GM18517 (cell line): Measurements from ENCODE around the gene GAK.

ENCODE experiments used
- ATAC-seq: cut with Tn5 transposase; IDR thresholded peaks from one replicate; pipeline ENCODE4 v1.9.1; 2021; ENCODE audit warnings: mild to moderate bottlenecking, moderate library complexity; ENCODE audit not compliant: unreplicated experiment

The GAK gene

DNA sequence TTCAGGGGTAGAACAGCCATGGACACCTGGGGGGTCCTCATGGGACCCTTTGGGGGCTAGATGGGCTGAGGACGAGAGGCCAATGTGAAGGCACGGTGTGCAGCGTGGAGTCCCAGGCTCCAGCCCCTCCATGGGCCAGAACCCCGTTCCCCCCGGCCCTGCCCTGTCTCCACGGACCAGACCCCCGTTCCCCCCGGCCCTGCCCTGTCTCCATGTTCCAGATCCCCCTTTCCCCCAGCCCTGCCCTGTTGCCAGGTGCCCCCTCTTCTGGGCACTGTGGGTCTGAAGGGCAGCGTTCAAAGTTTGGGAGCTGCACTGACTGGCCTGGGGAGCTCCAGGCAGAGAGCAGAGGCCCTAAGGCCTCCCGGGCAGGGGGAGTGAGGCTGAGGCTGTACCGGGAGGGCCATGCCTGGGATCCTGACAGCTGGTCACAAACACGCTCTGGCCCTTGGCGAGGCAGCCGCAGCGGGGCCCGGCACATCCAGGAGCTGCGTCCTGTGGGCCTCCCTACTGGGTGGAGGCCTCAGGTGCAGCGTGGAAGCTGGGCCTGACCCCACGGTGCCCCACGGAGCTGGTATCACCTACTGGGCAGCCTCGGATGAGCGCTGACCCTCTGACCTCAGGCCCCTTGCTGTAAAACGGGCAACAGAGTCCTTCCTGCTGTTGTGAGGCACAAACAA, 32.4 kb upstream of the GAK start:
- ATAC-seq: no peak

DNA sequence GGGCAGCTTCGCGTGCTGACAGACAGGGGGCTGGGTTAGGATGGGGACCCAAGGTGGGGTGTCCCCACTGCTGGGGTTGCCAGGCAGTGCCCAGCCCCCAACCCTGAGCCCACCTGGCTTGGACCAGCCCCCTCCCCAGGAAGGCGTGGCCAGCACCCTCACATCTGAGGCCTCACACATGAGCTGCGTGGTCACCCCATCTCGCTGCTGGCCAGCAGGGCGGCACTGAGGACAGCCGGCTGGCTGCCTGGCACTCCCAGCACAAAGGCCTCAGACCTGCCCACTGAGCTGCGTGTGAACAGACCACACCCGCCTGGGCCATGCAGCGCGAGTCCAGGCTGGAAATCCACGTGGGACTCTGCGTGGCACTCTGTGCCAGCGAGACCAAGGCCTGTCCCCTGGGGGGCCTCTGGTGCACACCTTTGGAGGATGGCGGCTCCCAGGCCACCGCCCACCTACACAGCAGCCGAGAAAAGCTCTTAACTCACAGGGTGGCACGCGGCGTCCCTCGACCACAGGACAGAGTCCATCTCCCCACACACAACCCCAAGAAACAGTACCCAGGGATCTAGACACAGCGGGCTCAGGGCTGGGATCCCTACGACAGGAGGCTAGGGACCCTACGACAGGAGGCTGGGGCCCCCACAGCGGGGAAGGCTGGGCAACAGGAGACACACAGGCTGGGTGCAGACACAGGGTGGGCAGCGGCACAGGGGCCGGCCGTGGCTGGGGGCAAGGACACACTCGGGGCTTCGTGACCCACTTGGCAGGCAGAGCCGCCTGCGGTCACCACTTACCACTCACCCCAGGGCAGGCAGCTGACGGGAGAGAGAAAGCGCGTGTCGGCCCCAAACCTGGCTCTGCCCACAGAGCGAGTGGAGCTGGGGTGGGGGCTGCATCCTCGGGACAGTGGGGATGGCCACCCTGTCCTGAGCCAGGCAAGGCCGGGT, 31.4 kb upstream of the GAK start:
- ATAC-seq: no peak

DNA sequence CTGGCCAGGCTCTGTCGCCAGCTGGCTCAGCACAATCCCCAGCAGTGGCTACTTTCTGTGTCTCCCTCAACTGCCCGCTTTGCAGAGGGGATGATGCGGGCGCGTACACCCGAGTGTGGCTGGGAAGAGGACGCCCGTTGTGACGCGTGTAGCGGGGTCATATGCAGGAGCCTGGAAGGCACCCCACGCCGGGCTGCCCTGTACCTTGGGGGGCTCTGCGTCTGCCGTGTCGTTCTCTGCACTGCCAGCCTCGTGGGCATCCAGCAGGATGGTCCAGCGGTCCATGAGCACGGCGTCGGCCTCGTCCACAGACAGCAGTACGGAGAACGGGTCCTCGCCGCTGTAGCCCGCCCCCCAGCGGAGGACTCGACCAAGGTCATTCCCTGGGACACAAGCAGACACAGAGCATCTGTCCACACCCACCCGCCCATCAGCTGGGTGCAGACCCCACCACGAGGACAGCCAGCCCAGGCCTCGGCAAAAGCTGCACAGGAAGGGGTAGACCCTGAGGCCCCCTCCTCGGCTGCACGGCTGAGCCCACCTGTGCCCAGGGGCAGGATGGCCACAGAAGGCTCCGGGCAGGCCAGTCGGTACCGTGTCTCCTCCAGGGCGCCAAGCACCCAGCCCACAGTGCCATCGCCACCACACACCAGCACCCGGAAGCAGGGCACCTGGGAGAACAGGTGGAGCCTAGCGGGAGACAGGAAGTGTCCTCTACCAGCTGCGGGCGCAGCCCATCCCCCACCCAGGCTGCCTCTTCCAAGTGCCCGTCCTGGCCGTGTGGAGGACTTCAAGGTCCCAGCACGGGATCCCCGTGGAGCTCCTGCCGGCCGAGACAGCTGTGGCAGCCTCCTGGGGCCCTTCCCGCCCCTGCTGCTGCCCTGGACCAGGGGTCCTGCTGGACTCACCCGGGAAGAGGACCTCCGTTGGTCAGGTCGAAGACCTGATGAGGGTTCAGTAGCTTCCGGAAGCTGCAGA, 30.4 kb upstream of the GAK start:
- no peak for ATAC-seq

DNA sequence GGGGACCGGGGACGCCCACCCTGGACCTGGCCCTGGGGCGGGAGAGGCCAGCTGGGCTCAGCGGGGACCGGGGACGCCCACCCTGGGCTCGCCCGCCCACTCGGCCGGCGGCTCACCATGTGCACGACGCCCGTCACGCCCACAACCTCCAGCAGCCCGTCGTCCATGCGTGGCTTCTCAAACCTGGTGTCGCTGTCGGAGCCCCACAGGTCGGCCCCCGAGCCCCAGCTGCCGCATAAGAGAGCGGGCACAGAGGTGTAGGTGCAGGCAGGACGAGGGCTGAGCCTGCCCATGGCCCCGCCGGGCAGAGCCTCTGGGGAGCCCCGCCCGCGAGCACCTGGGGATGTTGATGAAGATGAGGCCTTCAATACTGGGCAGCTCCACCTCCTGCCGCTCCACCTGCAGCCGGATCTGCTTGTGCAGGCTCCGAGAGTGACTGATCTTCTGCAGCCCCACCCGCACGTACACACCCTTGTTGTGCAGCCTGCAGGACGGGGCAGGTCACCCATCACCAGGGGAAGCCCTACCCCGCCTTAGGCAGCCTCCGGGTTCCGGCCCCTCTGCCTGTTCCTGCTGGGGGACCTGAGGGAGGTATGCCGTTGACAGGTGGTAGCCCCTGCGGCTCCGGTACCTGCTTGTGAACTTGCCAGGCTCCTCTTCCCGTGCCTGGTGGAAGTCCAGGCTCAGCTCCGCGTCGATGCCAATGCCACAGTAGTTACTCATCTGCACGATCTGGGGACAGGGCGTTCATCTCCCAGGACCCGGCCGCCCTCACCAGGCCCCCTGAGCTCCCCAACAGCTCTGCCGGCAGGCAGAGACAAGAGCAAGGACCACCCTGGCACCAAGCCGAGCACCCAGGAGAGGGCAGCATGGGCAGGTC, 29.5 kb upstream of the GAK start:
- ATAC-seq: no peak

DNA sequence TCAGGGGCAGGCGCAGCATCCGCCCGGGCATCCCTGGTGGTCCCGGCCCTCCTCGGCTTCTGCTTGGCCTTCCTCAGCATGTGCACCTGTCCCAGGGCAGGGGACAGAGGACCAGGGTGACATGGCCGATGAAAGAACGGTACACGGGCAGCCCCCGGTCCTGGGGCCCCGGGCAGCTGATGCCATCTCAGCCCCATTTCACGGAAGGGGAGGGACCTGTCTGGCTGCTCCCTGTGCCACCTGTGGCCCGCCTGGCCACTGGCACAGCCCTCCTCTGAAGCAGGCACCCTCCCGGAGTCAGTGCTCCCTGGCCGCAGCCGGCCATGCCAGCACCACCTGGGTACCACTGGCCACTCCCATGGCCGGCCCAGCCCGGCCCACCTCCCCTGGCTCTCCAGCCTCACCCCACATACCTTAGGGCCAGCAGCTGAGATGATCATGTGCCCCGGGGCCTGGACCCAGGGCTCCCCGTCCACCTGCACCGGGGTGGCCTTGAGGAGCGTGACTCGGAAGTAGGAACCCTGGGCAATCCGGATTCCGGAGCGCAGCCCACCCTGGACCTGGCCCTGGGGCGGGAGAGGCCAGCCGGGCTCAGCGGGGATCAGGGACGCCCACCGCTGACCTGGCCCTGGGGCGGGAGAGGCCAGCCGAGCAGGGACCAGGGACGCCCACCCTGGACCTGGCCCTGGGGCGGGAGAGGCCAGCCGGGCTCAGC, 28.7 kb upstream of the GAK start:
- no peak for ATAC-seq

DNA sequence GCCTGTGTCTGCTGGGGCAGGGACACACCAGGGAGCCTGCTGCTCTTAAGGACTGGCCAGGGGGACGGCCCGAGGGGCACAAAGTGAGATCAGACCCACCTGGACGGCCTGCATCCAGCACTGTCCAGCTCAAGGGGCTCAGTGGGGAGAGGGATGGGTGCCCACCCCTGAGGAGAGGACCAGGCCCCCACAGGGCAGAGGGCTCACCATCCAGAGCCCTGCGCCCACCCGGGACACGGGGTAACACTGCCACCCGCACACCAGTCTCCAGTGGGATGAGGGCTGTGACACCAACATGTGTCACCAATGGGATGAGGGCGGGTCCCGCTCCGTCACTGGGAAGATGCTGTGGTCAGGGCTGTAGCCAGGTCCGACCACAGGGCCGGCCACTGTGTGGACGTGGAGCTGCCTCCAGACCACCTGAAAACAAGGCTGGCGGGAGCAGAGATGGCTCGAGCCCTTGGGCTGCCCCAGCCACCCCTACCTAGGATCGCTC, 28.1 kb upstream of the GAK start:
- ATAC-seq: no peak

DNA sequence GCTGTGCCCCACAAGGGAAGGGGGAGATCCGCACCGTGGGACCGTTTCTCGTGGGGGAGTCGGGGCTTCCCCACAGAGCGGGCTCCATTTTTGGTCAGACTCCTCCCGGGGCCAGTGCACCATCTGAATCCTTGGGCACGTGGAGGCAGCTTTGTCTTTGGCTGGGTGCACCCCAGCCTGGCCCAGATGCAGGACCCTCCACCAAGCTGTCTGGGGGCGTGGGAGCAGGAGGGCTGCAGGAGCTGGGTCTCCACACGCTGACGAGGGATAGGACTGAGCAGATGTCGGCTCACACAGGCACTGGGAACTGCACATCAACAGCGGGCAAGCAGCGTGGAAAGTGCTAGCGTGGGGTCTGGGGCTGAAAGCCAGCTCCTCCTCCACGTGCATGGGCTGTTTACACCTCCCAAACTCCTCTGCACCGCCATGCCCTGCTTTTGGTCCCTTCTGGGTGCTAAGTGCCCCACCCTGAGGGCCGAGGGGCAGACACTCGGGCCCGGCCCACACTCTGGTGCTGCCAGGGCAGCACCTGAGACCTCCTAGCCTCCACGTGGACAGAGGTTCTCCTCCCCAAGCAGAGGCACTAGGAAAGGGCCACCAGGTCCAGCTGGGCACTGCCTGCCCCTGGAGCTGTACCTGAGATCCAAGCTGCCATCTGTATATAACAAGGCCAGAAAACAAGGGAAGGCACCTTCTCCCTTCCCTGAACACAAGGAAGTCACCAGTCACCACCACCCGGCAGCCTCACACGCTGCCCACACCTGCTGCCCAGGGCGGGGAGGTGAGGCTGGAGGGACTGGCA, 27.4 kb upstream of the GAK start:
- ATAC-seq: no peak

DNA sequence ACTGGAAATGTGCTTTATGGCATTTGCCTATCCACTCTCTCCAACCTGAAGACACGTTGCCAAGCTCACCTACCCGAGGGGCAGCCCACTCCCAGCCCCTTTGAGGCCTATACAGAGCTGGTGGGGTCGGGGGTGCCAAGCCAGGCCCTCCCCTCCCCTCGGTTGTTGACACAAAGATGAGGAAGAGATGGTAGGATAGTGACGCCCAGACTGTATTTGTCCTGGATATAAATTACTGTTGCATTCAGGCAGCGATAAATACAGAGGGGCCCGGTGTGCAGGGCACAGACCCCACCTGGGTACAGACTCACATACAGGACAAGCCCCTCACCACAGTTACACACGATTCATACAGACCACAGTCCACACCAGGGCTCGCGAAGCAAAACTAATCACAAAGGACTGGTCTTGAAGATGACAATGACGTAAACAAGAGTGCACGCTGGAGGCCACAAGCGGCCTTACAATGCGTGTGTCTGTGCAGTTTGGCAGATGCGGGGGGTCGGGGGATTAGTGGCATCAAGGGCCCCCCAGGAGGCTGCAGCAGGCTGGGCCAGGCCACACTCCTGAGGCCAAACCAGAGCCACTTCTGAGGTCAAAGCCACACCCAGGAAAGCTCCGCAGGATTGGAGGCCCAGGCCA, 26.7 kb upstream of the GAK start:
- ATAC-seq: no peak

DNA sequence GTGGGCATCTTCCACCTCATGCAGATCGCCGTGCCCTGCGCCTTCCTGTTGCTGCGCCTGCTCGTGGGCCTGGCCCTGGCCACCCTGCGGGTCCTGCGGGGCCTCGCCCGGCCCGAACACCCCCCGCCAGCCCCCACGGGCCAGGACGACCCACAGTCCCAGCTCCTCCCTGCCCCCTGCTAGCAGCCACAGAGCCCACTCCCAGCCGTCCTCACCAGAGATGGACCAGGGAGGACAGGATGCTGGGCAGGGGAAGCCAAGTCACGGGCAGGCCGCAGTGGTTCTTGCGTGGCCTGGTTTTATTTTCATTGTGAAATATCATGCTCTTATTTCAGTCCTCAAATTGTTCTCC, 26.2 kb upstream of the GAK start:
- ATAC-seq: no peak

DNA sequence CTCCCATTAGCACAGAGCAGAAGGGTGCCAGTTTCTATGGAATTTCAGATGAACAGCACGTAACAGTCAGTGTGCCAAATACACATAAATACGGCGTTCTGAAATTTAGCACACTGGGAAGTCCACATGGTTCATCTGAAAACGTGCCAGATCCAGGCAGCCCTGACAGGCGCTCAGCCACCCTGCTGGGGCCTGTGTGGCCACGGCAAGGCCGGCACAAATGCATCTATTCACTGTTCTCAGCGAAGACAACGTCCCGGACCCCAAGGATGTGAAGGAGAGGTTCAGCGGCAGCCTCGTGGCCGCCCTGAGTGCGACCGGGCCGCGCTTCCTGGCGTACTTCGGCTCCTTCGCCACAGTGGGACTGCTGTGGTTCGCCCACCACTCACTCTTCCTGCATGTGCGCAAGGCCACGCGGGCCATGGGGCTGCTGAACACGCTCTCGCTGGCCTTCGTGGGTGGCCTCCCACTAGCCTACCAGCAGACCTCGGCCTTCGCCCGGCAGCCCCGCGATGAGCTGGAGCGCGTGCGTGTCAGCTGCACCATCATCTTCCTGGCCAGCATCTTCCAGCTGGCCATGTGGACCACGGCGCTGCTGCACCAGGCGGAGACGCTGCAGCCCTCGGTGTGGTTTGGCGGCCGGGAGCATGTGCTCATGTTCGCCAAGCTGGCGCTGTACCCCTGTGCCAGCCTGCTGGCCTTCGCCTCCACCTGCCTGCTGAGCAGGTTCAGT, 25.6 kb upstream of the GAK start:
- no peak for ATAC-seq

DNA sequence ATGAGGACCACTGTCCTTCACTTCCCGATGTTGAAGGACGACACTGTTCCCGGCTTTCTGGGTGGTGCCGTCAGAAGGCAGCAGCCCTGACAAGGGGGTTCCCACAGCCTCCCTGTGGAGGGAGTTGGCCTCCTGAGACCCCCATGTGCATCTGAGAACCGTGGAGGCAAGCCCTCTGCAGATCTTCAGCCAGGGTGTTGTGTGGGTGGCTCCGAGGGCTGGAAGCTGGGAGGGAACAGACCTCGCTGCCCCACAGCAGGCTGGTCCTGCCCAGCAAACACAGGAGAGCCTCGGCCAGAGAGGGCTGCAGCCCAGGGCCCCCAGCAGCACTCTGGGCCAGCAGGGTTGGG, 25.1 kb upstream of the GAK start:
- ATAC-seq: no peak

DNA sequence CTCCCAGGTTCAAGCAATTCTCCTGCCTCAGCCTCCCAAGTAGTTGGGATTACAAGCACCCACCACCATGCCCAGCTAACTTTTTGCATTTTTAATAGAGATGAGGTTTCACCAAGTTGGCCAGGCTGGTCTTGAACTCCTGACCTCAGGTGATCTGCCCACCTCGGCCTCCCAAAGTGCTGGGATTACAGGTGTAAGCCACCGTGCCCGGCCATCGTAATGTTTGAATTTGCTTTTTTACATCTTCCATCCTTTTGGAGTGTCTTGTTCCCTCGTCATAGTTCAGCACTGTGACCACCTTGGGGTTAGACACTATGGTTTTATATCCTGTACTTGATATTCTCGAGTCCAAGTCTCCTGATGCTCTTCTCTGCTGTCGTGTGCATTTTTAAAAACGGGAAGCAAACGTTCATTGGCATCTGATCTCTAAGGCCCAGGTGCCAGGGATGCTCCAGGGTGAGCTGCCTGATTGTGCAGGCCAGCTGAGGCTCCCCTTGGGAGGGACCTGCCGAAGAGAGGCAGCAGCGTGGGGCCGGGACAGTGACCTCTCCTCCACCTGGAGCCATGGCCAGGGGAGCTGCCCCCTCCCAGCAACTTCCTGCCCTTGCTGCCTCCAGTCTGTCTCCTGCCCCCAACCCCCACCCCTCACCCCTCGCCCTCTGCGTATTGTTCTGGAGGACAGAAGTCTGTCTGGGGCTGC, 24.6 kb upstream of the GAK start:
- no peak for ATAC-seq

DNA sequence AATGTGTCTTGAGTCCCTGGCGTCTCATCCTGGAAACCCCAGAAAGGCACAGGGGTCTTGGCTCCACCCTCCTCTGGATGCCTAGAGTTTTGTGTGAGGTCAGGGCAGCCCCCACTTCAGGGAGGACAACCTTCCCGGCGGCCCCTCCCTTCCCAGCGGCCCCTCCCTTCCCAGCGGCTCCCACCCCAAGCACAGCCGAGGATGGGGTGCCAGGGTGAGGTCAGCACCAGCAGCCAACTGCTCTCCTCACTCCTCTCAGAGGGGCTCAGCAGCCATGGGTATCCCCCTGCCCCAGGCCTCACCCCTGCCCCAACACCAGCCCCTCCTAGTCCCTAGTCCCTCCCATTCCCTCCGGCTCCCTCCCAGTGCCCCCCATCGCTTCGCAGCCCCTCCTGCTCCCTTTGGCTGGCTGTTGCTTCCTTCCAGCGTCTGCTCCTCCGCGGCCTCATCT, 23.8 kb upstream of the GAK start:
- ATAC-seq: no peak

DNA sequence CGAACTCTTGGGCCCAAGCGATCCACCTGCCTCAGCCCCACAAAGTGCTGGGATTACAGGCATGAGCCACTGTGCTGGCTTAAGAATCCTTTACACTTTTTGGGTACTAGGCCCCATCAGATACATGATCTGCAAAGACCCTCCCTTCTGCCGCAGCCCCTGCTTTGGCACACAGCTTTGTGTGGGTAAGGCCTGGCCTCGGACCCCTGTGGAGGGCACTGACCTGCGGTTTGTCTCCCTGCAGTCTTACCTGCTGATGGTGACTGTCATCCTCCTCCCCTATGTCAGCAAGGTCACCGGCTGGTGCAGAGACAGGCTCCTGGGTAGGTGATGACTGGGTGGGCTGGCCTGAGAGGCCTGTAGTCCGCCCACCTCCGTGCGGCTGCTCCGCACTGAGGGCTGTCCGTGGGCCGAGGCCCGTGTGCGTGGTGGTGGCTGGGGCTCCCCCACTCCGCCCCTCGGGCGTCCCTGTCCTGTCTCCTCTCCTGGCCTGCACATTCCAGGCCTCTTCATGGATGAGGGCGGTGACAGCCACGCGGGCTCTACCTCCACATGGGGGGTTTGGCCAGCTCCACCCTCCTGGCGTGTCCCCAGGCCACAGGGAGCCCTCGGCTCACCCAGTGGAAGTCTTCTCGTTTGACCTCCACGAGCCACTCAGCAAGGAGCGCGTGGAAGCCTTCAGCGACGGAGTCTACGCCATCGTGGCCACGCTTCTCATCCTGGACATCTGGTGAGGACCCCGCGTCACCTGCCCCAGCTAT, 23.2 kb upstream of the GAK start:
- no peak for ATAC-seq

DNA sequence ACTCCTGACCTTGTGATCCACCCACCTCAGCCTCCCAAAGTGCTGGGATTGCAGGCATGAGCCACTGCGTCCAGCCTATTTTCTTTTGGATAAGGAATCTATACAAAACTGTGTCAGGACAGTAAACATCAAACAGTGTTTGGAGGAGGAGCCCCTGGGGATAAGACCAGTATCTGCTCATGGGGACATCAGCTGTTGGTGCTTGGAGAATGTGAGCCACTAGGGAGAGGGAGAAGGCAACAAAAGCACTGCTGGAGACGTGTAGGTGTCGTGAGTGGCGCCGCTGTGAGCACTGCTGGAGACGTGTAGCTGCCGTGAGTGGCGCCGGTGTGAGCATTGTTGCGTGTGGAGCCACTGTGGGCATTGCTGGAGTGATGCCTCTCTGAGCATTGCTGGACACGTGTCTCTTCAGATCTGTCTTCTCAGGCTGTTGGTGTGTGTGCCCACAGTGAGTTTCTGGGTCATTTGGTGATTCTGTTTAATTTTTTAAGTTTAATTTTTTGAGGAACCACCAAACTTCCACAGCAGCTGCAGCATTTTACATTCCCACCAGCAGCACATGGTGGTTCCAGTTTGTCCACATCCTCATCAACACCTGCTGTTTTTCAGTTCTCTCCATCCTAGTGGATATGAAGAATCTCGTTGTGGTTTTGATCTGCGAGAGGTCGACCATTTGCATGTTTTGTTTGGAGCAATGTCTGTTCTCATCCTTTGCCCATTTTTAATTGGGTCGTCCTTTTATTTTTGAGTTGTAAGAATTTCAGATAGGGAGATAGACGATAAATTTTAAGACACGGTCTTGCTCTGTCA, 22.3 kb upstream of the GAK start:
- ATAC-seq: no peak
